ENCODE results near the gene NSUN2. TPM values are rescaled to one million over a fixed set of nuclear protein-coding genes. Genes with fewer than 3 reads are reported as not detected.

Gene NSUN2
- total RNA-seq, 3 donors from 2014 or later (not counting 1 experiment from before 2014, with no cell fraction given), result 61.3 to 87.4 (median 81.4) TPM

GRCh38 chr5:6595405-6595804 is 37.4 kb downstream of the NSUN2 start:
- H3K4me1 Mint-ChIP-seq, result peaks cover 4 to 12% of the 10 kb centered on the region in 2 donors
- peaks cover 2% of the 10 kb centered on the region for H3K27me3 ChIP-seq (ENCODE audit: control insufficient read depth, insufficient read depth, low read length)
- no peaks in the 10 kb centered on the region for H3K9me3 ChIP-seq (ENCODE audit: control insufficient read depth, insufficient read depth, low read length)
- H3K36me3 ChIP-seq (ENCODE audit: control insufficient read depth, insufficient read depth, low read length), result peaks cover 22% of the 10 kb centered on the region
- intact Hi-C loops (cut with micrococcal nuclease), result no loop called here
- TF ChIP-seq, protein P1, sequence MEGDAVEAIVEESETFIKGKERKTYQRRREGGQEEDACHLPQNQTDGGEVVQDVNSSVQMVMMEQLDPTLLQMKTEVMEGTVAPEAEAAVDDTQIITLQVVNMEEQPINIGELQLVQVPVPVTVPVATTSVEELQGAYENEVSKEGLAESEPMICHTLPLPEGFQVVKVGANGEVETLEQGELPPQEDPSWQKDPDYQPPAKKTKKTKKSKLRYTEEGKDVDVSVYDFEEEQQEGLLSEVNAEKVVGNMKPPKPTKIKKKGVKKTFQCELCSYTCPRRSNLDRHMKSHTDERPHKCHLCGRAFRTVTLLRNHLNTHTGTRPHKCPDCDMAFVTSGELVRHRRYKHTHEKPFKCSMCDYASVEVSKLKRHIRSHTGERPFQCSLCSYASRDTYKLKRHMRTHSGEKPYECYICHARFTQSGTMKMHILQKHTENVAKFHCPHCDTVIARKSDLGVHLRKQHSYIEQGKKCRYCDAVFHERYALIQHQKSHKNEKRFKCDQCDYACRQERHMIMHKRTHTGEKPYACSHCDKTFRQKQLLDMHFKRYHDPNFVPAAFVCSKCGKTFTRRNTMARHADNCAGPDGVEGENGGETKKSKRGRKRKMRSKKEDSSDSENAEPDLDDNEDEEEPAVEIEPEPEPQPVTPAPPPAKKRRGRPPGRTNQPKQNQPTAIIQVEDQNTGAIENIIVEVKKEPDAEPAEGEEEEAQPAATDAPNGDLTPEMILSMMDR (IDR thresholded peaks at IDR 0.05), result no peak
- no peak overlapping the region for H3K4me3 ChIP-seq (ENCODE audit: low read length)
- WGBS (ENCODE audit: insufficient coverage), result 95% methylated on average over 3 of the region's 3 CpGs
- peaks cover 0 to 3% of the 10 kb centered on the region in 2 donors for H3K27me3 Mint-ChIP-seq (ENCODE audit: low read depth in 2 of 2)
- no peaks in the 10 kb centered on the region for H3K9me3 Mint-ChIP-seq
- peaks cover 23% of the 10 kb centered on the region for H3K36me3 Mint-ChIP-seq
- no peak for ATAC-seq
- no peak overlapping the region for H3K27ac Mint-ChIP-seq
- H3K4me3 Mint-ChIP-seq, result no peak overlapping the region
- H3K4me1 ChIP-seq (ENCODE audit: control insufficient read depth, insufficient read depth, low read length), result no peaks in the 10 kb centered on the region
- DNase-seq, result no peak
- H3K27ac ChIP-seq (ENCODE audit: low read length), result no peak overlapping the region

- no peak for ATAC-seq
Observed at GRCh38 chr5:6594066-6594465, 38.8 kb downstream of the NSUN2 start.

GRCh38 chr5:6593148-6594016 is 39.5 kb downstream of the NSUN2 start:
- peaks cover 14% of the 10 kb centered on the region for H3K36me3 Mint-ChIP-seq
- intact Hi-C loops (cut with micrococcal nuclease), result no loop called here
- H3K9me3 Mint-ChIP-seq, result no peaks in the 10 kb centered on the region
- Histone ChIP-seq H3K9me3 (ENCODE audit: control insufficient read depth, insufficient read depth, low read length) (no peaks in the 10 kb centered on the region), H3K36me3 (ENCODE audit: control insufficient read depth, insufficient read depth, low read length) (peaks cover 7% of the 10 kb centered on the region), H3K4me1 (ENCODE audit: control insufficient read depth, insufficient read depth, low read length) (no peaks in the 10 kb centered on the region), H3K4me3 (ENCODE audit: low read length) (no peak overlapping the region), H3K27ac (ENCODE audit: low read length) (no peak overlapping the region), H3K27me3 (ENCODE audit: control insufficient read depth, insufficient read depth, low read length) (peaks cover 2% of the 10 kb centered on the region)
- no peak for ATAC-seq
- TF ChIP-seq, protein P1 (IDR thresholded peaks at IDR 0.05), result no peak
- DNase-seq, result no peak
- H3K27me3 Mint-ChIP-seq (ENCODE audit: low read depth in 2 of 2), result peaks cover 7 to 9% of the 10 kb centered on the region in 2 donors
- 86% methylated on average over 13 of the region's 14 CpGs for WGBS (ENCODE audit: insufficient coverage)
- H3K4me3 Mint-ChIP-seq, result no peak overlapping the region
- no peak overlapping the region for H3K27ac Mint-ChIP-seq
- H3K4me1 Mint-ChIP-seq, result peaks cover 4 to 7% of the 10 kb centered on the region in 2 donors

More at GRCh38 chr5:6594066-6594465, 38.8 kb downstream of the NSUN2 start:
- H3K4me1 Mint-ChIP-seq, result peaks cover 4 to 12% of the 10 kb centered on the region in 2 donors
- peaks cover 14% of the 10 kb centered on the region for H3K36me3 Mint-ChIP-seq
- Histone ChIP-seq H3K27me3 (ENCODE audit: control insufficient read depth, insufficient read depth, low read length) (peaks cover 2% of the 10 kb centered on the region), H3K4me3 (ENCODE audit: low read length) (no peak overlapping the region), H3K4me1 (ENCODE audit: control insufficient read depth, insufficient read depth, low read length) (no peaks in the 10 kb centered on the region), H3K36me3 (ENCODE audit: control insufficient read depth, insufficient read depth, low read length) (peaks cover 13% of the 10 kb centered on the region), H3K27ac (ENCODE audit: low read length) (no peak overlapping the region), H3K9me3 (ENCODE audit: control insufficient read depth, insufficient read depth, low read length) (no peaks in the 10 kb centered on the region)
- no peaks in the 10 kb centered on the region for H3K9me3 Mint-ChIP-seq
- H3K27ac Mint-ChIP-seq, result no peak overlapping the region
- no peak for DNase-seq
- TF ChIP-seq, protein P1 (IDR thresholded peaks at IDR 0.05), result no peak
- peaks cover 7 to 9% of the 10 kb centered on the region in 2 donors for H3K27me3 Mint-ChIP-seq (ENCODE audit: low read depth in 2 of 2)
- intact Hi-C loops (cut with micrococcal nuclease), result no loop called here
- WGBS (ENCODE audit: insufficient coverage), result 94% methylated on average over 6 of the region's 6 CpGs
- no peak overlapping the region for H3K4me3 Mint-ChIP-seq
